Neuron (in vitro differentiated cells): ENCODE data around the gene PCDHB4.
"Not testable (repeated sequence)": the region's sequence is repeated elsewhere in the genome, so short reads cannot be mapped to it uniquely, and the experiment has no call there.

Experiments
- H2AFZ ChIP-seq: one replicate; pipeline ENCODE4 v1.6.1; 2013; ENCODE audit warnings: low read depth, mild to moderate bottlenecking, inconsistent platforms, low read length, moderate library complexity
- H3K27me3 ChIP-seq: one replicate; pipeline ENCODE4 v1.6.1; 2013; ENCODE audit warnings: low read length; ENCODE audit not compliant: insufficient read depth
- H3K36me3 ChIP-seq: one replicate; pipeline ENCODE4 v1.6.1; 2013; ENCODE audit warnings: low read length; ENCODE audit not compliant: insufficient read depth
- H3K4me1 ChIP-seq: one replicate; pipeline ENCODE4 v1.6.1; 2013; ENCODE audit warnings: low read length; ENCODE audit not compliant: insufficient read depth
- H3K4me3 ChIP-seq: 2 replicates; pipeline ENCODE4 v1.5.1; 2013; ENCODE audit warnings: mild to moderate bottlenecking, low read length, moderate library complexity
- H3K9me3 ChIP-seq: one replicate; pipeline ENCODE4 v1.6.1; 2013; ENCODE audit warnings: low read length

Gene PCDHB4

DNA sequence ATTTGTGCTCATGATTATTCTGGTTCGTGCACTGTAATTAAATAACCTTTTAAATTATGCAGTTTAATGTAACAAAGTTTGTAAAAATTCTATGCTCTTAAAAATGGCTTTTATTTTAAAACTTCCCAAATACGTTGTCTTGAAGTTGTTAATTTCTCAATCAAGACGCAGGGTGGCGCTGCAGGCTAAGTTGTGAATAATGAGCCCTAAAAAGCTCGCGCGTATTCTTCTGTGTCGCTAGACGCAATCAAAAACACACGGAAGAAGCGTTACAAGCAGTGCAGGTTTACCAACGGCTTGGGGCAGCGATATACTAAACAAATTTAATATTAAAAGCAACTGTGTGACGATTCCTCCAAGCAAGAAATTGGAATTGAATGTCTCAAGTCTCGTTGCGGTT lies at the start of gene PCDHB4:
Gene PCDHB4, plus strand, starts transcription at position 256 of the 400 bp plus-strand sequence. CDS start 181 bp downstream, outside the sequence.
- H3K4me1 ChIP-seq = no peaks in the 10 kb centered on the region
- H3K9me3 ChIP-seq = peaks cover 25% of the 10 kb centered on the region
- no peak within 1 kb of the TSS for H2AFZ ChIP-seq
- peaks cover 9% of the 10 kb centered on the region for H3K36me3 ChIP-seq
- no peaks in the 10 kb centered on the region for H3K27me3 ChIP-seq
- H3K4me3 ChIP-seq = no peak within 1 kb of the TSS

GRCh38 chr5:141077826-141078225 lies 43.8 kb upstream of the PCDHB4 start:
- Histone ChIP-seq H2AFZ (no peak overlapping the region), H3K36me3 (no peaks in the 10 kb centered on the region), H3K9me3 (no peaks in the 10 kb centered on the region), H3K27me3 (no peaks in the 10 kb centered on the region), H3K4me3 (no peak overlapping the region), H3K4me1 (no peaks in the 10 kb centered on the region)

DNA sequence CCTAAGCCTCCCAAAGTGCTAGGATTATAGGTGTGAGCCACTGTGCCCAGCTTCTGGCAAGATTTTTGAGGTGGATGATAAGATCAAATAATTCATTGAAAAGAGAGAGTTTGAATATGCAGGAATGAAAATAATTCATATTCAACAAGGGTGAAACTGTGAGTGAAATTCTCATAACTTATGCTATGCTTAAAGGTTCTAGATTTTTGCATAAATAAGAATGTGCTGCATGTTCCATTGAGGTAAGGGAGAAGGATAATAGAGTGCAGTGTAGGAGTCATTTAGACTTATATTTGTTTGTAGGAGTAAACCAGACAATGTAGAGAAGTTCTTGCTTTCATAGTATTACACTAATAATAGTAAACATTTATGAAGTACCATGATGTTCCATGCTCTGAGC lies 39.4 kb upstream of the PCDHB4 start:
- no peaks in the 10 kb centered on the region for H3K9me3 ChIP-seq
- no peak overlapping the region for H3K4me3 ChIP-seq
- no peaks in the 10 kb centered on the region for H3K27me3 ChIP-seq
- no peak overlapping the region for H2AFZ ChIP-seq
- H3K4me1 ChIP-seq = no peaks in the 10 kb centered on the region
- no peaks in the 10 kb centered on the region for H3K36me3 ChIP-seq

DNA sequence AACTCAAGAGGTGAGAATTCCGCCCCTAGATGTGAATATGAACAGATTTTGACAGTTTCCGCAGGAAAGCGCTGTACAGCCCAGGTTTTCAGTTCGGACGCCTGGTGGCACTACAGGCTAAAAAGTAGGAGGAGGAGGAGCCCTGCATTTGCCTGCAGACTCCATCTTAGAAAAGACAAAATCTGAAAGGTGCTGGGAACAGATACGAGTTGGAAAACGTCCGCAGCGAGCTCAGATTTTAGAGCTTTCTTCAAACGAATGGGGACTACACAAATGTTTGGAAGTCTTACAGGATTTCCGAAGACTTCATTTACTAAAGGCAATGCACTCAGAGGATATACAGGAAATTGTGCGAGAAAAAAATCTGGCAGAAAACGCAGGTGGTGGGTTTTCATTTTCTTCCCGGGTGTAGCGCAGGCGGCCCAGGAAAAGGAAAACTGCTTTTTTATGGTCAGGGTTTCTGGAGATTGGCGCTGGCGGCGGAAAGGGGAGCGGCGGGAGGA lies 37.1 kb upstream of the PCDHB4 start:
- Histone ChIP-seq H2AFZ (peak overlapping the region; percentile 46), H3K9me3 (no peaks in the 10 kb centered on the region), H3K27me3 (no peaks in the 10 kb centered on the region), H3K36me3 (no peaks in the 10 kb centered on the region), H3K4me1 (no peaks in the 10 kb centered on the region), H3K4me3 (peak overlapping the region; percentile 26)

DNA sequence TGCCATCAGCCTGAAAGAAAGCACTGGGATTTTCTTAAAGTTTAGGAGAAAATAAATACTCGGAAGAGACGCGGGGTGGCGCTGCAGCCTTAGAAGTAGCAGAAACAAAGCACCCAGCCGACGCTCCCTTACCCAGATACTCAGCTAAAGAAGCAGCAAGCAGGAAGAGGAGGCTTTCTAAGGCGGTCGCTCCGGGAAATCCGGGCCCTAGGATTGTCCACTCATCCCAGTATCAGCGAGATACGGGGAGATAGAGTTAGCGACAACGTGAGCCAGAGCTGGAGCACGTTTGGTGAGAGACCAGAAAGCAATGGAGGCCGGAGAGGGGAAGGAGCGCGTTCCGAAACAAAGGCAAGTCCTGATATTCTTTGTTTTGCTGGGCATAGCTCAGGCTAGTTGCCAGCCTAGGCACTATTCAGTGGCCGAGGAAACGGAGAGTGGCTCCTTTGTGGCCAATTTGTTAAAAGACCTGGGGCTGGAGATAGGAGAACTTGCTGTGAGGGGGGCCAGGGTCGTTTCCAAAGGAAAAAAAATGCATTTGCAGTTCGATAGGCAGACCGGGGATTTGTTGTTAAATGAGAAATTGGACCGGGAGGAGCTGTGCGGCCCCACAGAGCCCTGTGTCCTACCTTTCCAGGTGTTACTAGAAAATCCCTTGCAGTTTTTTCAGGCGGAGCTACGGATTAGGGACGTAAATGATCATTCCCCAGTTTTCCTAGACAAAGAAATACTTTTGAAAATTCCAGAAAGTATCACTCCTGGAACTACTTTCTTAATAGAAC lies 26.9 kb upstream of the PCDHB4 start, which contains the start of gene PCDHB2:
Gene PCDHB2, plus strand, starts transcription at position 135 of the 782 bp plus-strand sequence. Its CDS starts 176 bp downstream, at position 311.
- H2AFZ ChIP-seq = peak within 1 kb of the TSS; percentile 87
- peaks cover 24% of the 10 kb centered on the region for H3K9me3 ChIP-seq
- H3K36me3 ChIP-seq = peaks cover 25% of the 10 kb centered on the region
- peaks cover 3% of the 10 kb centered on the region for H3K4me1 ChIP-seq
- H3K27me3 ChIP-seq = no peaks in the 10 kb centered on the region
- peak within 1 kb of the TSS; percentile 68 for H3K4me3 ChIP-seq

DNA sequence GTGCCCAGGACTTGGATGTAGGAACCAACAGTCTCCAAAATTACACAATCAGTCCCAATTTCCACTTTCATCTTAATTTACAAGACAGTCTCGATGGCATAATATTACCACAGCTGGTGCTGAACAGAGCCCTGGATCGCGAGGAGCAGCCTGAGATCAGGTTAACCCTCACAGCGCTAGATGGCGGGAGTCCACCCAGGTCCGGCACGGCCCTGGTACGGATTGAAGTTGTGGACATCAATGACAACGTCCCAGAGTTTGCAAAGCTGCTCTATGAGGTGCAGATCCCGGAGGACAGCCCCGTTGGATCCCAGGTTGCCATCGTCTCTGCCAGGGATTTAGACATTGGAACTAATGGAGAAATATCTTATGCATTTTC lies 26.4 kb upstream of the PCDHB4 start:
- H2AFZ ChIP-seq = peak overlapping the region; percentile 87
- H3K4me1 ChIP-seq = peaks cover 3% of the 10 kb centered on the region
- peaks cover 28% of the 10 kb centered on the region for H3K9me3 ChIP-seq
- H3K4me3 ChIP-seq = peak overlapping the region; percentile 68
- peaks cover 29% of the 10 kb centered on the region for H3K36me3 ChIP-seq
- H3K27me3 ChIP-seq = no peaks in the 10 kb centered on the region

- not testable (repeated sequence) for H2AFZ ChIP-seq, H3K27me3 ChIP-seq, H3K4me1 ChIP-seq, H3K4me3 ChIP-seq
- Histone ChIP-seq H3K36me3 (peaks cover 38% of the 10 kb centered on the region), H3K9me3 (peaks cover 37% of the 10 kb centered on the region)
Measured at GRCh38 chr5:141096181-141096580, 25.4 kb upstream of the PCDHB4 start.

GRCh38 chr5:141096586-141096985 lies 25.0 kb upstream of the PCDHB4 start:
- peaks cover 41% of the 10 kb centered on the region for H3K36me3 ChIP-seq

GRCh38 chr5:141100243-141100805 lies 21.3 kb upstream of the PCDHB4 start, which contains the start of gene PCDHB3:
Gene PCDHB3, plus strand, starts transcription at chr5:141100473. Its CDS starts 177 bp downstream, at chr5:141100650.
- H3K4me3 ChIP-seq = no peak within 1 kb of the TSS
- H3K27me3 ChIP-seq = no peaks in the 10 kb centered on the region
- H3K36me3 ChIP-seq = peaks cover 46% of the 10 kb centered on the region
- H2AFZ ChIP-seq = no peak within 1 kb of the TSS
- no peaks in the 10 kb centered on the region for H3K4me1 ChIP-seq
- peaks cover 43% of the 10 kb centered on the region for H3K9me3 ChIP-seq

More at GRCh38 chr5:141096586-141096985, 25.0 kb upstream of the PCDHB4 start:
- not testable (repeated sequence) for H3K27me3 ChIP-seq, H2AFZ ChIP-seq, H3K4me3 ChIP-seq, H3K4me1 ChIP-seq
- peaks cover 41% of the 10 kb centered on the region for H3K9me3 ChIP-seq

DNA sequence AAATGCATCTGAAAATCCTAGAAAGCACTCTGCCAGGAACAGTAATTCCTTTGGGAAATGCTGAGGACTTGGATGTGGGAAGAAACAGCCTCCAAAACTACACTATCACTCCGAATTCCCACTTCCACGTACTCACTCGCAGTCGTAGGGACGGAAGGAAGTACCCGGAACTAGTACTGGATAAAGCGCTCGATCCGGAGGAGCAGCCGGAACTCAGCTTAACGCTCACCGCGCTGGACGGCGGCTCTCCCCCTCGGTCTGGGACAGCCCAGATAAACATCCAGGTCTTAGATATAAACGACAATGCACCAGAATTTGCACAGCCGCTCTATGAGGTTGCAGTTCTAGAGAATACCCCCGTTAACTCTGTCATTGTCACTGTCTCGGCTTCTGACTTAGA lies 20.6 kb upstream of the PCDHB4 start:
- Histone ChIP-seq H3K36me3 (peaks cover 42% of the 10 kb centered on the region), H3K27me3 (no peaks in the 10 kb centered on the region), H3K4me3 (no peak overlapping the region), H3K9me3 (peaks cover 37% of the 10 kb centered on the region), H2AFZ (no peak overlapping the region), H3K4me1 (no peaks in the 10 kb centered on the region)

DNA sequence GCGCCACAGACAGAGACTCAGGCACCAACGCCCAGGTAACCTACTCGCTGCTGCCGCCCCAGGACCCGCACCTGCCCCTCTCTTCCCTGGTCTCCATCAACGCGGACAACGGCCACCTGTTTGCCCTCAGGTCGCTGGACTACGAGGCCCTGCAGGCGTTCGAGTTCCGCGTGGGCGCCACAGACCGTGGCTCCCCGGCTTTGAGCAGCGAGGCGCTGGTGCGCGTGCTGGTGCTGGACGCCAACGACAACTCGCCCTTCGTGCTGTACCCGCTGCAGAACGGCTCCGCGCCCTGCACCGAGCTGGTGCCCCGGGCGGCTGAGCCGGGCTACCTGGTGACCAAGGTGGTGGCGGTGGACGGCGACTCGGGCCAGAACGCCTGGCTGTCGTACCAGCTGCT lies 19.5 kb upstream of the PCDHB4 start:
- H3K36me3 ChIP-seq = peaks cover 39% of the 10 kb centered on the region
- not testable (repeated sequence) for H2AFZ ChIP-seq, H3K4me3 ChIP-seq, H3K27me3 ChIP-seq, H3K4me1 ChIP-seq
- peaks cover 35% of the 10 kb centered on the region for H3K9me3 ChIP-seq

DNA sequence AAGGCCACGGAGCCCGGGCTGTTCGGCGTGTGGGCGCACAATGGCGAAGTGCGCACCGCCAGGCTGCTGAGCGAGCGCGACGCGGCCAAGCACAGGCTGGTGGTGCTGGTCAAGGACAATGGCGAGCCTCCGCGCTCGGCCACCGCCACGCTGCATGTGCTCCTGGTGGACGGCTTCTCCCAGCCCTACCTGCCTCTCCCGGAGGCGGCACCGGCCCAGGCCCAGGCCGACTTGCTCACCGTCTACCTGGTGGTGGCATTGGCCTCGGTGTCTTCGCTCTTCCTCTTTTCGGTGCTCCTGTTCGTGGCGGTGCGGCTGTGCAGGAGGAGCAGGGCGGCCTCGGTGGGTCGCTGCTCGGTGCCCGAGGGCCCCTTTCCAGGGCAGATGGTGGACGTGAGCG lies 19.1 kb upstream of the PCDHB4 start:
- H3K27me3 ChIP-seq, H3K4me3 ChIP-seq, H3K4me1 ChIP-seq, H2AFZ ChIP-seq: not testable (repeated sequence)
- H3K36me3 ChIP-seq = peaks cover 35% of the 10 kb centered on the region
- H3K9me3 ChIP-seq = peaks cover 36% of the 10 kb centered on the region

- Histone ChIP-seq H2AFZ (no peak overlapping the region), H3K4me1 (no peaks in the 10 kb centered on the region), H3K4me3 (no peak overlapping the region), H3K27me3 (no peaks in the 10 kb centered on the region), H3K36me3 (peaks cover 16% of the 10 kb centered on the region), H3K9me3 (peaks cover 20% of the 10 kb centered on the region)
Measured at GRCh38 chr5:141105350-141105749, 16.3 kb upstream of the PCDHB4 start.
